GM19035 (cell line): Measurements from ENCODE around the gene TMEM203.

Experiments
- ATAC-seq: cut with Tn5 transposase; IDR thresholded peaks from one replicate; pipeline ENCODE4 v1.9.1; 2021; ENCODE audit not compliant: unreplicated experiment

Gene TMEM203

DNA sequence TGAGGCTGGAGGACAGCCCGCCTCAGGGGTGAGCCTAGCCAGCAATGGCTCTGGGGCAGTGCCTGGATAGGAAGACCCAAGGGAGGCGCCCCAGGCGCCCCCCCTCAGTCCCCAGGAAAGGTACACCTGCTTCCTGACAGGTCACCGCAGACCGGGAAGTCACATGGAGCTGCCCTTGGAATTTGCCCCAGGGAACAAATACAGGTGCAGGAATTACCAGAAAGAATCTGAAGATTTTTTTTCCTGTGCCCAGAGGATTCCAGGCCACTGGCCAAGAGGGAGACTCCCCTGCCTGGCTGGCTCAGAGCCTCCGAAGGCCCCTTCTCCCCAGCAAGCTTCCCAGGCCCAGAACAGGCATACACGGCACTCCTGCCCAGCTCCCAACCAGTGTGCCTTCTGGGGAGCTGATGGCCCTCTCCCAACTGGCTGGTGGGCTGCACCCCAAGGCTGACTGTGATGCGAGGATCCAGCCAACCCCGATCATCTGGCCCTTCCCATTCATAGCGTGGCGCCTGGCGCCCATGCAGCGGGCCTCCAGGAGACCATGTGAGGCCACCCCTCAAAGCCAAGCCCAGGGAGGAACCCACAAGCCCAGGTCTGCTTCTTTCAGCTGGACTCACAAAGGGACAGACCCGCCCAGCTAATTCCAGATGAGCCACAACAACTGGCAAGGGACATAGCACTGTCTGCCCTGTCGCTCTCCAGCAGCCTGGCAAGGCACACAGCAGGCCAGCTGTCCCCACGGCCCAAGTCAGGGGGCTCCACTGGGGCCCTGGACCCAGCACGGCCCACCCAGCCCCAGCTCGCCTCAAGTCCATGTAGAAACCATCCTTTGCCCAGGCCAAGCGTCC lies 7.2 kb downstream of the TMEM203 start:
- no peak for ATAC-seq

DNA sequence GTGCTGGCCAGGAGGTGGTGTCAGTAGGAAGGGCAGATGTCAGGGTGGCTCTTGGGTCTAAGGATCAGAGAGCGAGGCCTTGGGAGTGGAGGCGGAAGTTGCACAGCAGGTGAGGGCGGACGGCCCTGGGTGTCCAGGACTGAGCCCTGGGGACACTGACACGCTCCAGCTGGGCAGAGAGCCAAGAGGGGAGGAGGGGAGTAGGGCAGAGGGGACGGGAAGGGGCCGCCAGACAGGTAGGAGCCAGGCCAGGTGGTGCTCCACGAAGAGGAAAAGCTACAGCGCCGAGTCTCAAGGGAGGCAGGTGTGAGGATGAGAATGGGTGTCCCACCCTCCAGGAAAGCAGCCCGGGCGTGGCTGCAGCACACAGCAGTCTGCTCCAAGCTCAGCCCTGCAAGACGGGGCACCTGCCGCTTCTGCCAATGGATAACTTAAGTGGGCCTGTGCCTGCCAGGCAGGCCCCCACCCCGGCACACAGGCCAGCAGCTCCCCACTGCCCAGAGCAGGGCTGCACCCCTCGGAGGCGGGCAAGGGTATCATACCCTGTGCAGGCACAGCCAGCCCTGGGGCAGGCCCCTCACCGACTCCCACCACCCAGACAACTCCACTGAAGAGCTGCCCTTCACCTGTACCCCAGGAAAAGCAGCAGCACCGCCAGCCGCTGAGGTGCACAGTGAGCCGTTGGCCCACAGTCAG lies 9.8 kb downstream of the TMEM203 start:
- ATAC-seq = no peak

GRCh38 chr9:137194909-137195308 lies 10.5 kb downstream of the TMEM203 start:
- ATAC-seq = no peak

DNA sequence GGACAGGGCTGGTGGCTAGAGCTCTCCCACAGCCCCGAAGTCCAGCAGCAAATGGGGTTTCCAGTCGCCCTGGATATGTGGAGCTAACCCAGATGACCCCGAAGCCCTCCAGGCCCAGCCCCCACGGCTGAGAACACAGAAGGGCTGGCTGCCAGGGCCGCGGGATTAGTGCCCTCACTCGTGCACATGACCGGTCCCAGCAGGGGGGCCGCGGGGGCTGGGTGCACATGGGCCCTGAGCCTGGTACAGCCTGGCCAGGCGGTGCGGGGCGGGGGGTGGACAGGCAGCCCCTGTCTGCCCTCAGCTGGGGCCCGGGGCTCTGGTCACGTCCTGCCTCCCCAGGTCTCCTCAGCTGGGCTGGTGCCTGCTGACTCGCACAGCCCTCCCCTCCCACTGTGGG lies 11.1 kb downstream of the TMEM203 start:
- ATAC-seq = no peak

- no peak for ATAC-seq
Measured at GRCh38 chr9:137193771-137194170, 11.7 kb downstream of the TMEM203 start.

DNA sequence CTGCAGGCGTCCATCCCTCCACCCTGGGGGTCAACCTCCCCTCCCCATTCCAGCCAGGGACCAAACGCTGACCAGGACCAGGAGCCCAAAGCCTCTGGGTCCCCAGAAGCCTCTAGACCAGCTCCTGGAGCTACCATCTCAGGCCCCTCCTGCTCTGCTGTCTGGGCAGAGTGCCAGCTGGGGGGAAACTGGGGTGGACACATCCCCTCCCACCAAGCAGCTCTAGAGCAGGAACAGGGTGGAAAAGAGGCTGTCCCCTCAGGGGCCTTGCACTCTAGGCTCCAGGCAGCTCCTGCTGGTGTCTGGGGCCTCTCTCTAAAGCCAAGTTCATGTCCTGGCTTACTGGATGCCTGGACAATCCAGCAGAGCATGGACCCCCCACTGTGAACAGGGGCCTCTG lies 12.6 kb downstream of the TMEM203 start:
- ATAC-seq = no peak

DNA sequence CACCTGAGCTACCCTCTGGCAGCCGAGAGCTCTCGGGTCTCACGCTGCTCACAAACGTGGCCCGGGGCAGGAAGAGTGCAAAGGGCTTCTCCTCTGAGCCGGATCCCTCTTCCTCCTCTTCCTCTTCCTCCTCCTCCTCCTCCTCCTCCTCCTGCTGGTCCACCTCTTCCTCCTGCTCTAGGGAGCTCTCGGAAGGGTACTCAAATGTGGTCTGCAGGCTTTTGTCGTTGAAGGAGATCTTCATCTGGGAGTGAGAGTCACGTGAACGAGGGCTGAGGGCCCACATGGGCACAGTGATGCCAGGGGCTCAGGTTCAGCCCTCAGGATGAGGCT lies 13.0 kb downstream of the TMEM203 start:
- no peak for ATAC-seq

DNA sequence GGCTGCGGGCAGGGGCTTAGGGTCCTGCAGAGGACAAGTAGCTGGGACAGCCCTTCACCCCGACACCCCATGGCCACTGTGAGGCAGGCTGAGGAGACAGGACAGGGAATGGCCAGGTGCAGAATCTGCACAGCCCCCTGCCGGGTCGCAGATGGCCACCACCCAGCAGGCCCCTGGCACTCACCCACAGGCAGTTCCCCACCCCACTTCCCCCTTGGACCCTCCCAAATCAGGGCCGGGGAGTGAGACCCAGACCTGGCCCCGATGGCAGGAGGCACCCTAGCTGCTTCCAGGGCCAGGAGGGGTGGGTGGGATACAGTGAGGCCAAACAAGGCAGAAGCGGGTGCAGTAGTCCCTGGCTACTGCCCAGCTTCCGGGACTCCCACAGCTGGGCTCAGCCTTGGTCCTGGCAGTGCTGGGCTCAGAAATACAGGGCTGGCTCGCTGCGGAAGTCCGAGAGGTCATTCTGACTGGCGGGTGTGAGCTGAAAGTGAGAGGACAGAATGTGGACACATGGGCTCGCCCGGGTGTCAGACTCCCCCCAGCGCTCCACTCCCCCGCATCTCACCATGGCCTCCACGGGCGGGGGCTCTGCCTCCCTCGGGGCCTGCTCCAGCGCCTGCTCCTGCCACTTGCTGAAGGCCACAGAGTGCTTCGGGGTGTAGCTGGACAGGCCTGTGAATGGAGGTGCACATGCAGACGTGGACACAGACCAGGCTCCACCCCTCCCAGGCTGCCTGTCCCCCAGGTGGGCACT lies 13.6 kb downstream of the TMEM203 start:
- ATAC-seq = no peak

DNA sequence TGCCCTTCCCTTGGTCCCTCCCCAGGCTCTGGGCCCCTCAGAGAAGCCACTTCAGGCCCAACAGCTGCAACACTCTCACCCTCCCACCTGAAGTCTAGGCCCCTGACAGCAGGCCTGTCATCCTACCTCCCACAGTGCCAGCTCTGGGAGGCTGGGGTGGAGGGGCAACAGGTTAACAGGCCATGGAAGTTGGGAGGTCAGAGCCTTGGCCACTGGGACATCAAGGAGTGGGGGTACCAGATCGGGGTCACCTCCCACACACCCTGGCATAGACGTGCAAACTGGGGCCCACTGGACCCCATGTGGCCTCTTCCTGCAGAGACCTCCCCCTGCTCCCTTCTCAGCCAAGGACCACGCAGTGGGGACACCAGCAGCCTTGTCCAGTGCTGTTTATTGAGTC lies 14.2 kb downstream of the TMEM203 start:
- ATAC-seq = no peak

DNA sequence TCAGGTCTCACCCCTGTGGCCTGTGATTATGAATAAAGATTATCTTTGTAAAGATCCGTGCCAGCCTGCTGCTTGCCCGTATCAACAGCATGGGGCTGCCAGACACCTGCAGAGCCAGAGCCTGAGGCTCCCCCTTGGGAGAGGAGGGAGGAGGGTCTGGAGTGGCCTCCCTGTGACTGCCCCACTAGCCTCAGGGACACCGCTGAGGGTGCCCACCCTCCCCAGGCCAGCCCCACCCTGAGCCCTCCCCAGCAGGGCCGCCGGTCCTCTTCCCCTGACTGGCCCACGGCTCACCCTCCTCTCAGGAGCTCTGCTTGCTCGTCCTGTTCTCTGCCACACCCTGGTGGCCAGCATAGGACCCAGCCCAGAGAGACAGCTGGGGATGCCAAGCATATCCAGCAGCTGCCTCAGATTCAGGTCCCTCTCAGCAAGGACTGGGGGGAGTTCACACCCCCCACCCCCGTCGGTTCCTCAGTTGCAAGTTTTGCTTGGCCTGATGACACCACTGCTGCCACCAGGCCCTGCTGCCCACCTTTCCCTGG lies 15.1 kb downstream of the TMEM203 start:
- ATAC-seq = no peak

DNA sequence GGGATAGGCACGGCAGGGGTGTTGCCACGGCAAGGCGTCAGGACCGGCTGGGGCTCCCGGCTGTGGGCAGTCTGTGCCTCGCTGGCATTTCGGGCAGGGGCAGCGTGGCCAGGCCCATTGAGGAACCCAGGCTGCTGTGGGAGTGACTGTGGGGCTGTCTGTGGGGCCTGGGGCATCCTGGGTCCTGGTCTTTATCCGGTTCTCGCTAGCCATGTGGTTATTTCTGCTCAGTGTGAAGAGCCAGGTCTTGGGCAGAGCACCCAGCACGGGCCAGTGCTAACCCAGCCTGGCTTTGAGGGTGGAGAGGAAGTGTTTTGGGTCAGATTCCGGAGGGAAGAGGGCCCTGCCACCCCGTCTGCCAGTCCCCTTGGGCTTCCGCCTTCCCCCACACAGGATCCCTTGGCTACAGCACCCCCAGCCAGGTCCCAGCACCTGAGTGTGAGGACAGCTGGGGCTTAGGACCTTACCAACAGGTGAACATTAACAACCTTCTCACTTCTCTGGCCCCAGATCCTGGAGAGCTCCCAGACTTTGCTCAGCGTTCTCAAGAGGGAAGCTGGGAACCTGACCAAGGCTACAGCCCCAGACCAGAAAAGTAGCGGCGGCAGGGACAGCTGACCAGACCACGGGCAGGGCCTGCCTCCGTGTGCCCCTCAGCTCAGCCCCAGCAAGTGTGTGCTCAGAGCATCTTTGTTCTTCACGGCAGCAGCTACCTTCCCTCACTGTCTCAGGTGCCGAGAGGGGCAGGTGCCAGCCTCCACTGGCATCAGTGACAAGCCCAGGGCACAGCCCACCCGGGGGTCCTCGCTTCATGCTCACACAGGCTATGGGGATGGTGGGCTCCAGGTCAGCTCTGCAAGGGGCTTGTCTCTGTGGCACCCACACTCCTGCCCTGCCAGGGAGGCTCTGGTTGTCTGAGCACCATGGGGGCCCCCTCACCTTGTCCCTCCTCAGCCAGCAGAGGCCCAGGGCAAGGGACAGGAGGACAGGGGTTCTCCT lies 15.9 kb downstream of the TMEM203 start:
- no peak for ATAC-seq

GRCh38 chr9:137188490-137189296 lies 16.8 kb downstream of the TMEM203 start, which contains the start of the genes ANAPC2 and SSNA1:
Gene ANAPC2 (minus strand): TSS chr9:137188560. CDS start chr9:137188532, 28 bp downstream.
Gene SSNA1 (plus strand): TSS chr9:137188676. CDS start chr9:137188727, 51 bp downstream.
- peak; percentile 80 for ATAC-seq

- ATAC-seq = peak; percentile 5
Measured at GRCh38 chr9:137188086-137188489, 17.4 kb downstream of the TMEM203 start.

DNA sequence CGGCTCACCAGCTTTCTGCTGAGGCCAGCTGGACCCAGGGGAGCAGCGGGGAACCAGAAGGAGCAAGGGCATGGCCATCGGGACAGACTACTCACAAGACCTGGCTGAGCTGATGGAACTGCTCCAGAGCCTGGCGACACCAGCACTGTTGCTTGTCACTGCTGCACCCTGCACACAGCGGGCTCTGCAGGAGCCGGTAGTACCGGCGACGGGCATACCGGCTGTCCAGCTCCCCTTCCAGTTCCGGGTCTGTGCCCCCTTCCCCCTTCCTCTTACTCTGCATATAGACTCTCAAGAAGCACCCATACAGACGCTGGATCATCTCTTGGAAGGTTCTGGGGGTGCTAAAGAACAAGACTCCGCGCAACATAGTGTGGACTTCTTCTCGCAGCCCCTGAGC lies 18.1 kb downstream of the TMEM203 start:
- ATAC-seq = no peak

- ATAC-seq = no peak
Measured at GRCh38 chr9:137186385-137186784, 19.1 kb downstream of the TMEM203 start.

- ATAC-seq = no peak
Measured at GRCh38 chr9:137185921-137186320, 19.5 kb downstream of the TMEM203 start.

- ATAC-seq = no peak
Measured at GRCh38 chr9:137184881-137185660, 20.4 kb downstream of the TMEM203 start.

DNA sequence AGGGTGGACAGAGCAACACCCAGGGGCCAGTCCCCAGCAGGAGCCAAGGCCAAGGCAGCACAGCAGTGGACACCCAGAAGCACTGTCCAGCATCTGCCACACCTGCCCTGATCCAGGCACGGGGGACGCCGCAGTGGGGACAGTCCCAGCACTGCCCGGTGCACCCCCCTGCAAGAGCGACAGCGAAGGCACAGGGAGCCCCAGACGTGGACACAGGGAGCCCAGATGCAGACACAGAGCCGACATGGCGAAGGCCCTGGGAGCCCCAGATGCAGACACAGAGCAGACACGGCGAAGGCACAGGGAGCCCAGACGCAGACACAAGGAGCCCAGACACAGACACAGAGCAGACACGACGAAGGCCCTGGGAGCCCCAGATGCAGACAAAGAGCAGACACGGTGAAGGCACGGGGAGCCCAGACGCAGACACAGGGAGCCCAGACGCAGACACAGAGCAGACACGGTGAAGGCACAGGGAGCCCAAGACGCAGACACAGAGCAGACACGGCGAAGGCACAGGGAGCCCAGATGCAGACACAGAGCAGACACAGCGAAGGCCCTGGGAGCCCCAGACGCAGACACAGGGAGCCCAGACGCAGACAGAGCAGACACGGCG lies 21.4 kb downstream of the TMEM203 start:
- no peak for ATAC-seq
